HFFc6 (cell line): ENCODE measurements around the gene MVD. TPM values are rescaled to one million over a fixed set of nuclear protein-coding genes. Genes with fewer than 3 reads are reported as not detected.

Source experiments
- DNase-seq: peaks from one replicate; pipeline ENCODE4 v3.0.0-alpha.2; 2018
- H3K27ac Mint-ChIP-seq: 2 replicates; pipeline ENCODE4 v1.8.0; 2020; ENCODE audit warnings: mild to moderate bottlenecking, mixed read lengths
- H3K27me3 Mint-ChIP-seq: 2 replicates; pipeline ENCODE4 v1.8.0; 2021; ENCODE audit warnings: mild to moderate bottlenecking, moderate library complexity, mixed read lengths; ENCODE audit not compliant: insufficient read depth
- H3K36me3 Mint-ChIP-seq: 2 replicates; pipeline ENCODE4 v1.8.0; 2021; ENCODE audit warnings: low read depth, mixed read lengths
- H3K4me1 Mint-ChIP-seq: 2 replicates; pipeline ENCODE4 v1.8.0; 2020; ENCODE audit warnings: low read depth, mixed read lengths
- H3K4me3 Mint-ChIP-seq: 2 replicates; pipeline ENCODE4 v1.8.0; 2020; ENCODE audit warnings: mild to moderate bottlenecking, moderate library complexity, mixed read lengths
- H3K9me3 Mint-ChIP-seq: 2 replicates; pipeline ENCODE4 v1.8.0; 2020; ENCODE audit warnings: mild to moderate bottlenecking, mixed read lengths
- total RNA-seq, 6 experiments: library from RNA; stranded (reverse); fragmentation: NEBNext Ultra II Directional; extraction: Animal tissue kit (Norgen Biotek cat#: 25700); gene quantifications; 2 replicates in 1 of 6; 3 replicates in 5 of 6; pipeline ENCODE4 v1.2.3, GENCODE V29; 2021
- TF ChIP-seq, protein P1 (sequence below): fragments of 200-600 bp; sonication (generic); IDR thresholded peaks from 2 replicates; pipeline ENCODE4 v1.5.0; 2021; ENCODE audit warnings: antibody characterized with exemption, mild to moderate bottlenecking

MVD gene
- total RNA-seq, 6 experiments from 2014 or later, result 21.1 to 28.0 (median 24.0) TPM

DNA sequence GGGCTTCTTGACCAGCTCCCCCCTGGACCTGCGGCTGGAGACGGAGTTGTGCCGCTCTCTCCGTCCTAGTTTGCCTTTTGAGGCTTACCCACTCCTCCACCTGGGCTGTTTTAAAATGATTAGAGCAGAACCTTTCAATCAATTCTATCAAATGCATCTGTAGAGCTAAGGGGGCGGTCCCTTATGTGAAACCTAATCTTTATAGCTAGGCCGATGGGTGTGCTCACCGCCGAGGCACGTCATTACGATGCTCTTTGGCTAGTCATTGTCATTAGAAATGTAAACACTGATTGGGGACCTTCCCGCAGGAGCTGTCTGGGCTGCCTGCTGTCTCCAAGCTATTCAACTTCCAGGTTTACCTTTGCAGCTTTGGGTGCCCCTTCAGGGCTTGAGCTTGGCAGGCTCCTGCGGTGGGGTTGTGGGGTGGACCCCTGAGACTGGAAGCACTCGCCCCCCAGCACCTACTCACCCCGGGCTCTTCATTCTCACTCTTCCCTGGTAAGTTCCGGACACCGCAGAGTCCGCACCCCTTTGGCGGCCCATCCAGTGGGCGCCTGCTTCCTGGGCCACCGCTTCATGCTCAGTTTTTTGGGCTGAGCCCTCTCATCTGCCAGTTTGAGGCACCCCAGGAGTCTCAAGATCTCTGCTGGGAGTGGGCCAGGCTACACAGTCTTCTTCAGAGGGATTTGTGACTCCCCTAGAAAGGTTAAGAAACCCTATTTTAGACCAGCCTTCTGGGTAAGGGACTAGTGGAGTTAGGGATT, 45.4 kb downstream of the MVD start:
- TF ChIP-seq, protein P1, sequence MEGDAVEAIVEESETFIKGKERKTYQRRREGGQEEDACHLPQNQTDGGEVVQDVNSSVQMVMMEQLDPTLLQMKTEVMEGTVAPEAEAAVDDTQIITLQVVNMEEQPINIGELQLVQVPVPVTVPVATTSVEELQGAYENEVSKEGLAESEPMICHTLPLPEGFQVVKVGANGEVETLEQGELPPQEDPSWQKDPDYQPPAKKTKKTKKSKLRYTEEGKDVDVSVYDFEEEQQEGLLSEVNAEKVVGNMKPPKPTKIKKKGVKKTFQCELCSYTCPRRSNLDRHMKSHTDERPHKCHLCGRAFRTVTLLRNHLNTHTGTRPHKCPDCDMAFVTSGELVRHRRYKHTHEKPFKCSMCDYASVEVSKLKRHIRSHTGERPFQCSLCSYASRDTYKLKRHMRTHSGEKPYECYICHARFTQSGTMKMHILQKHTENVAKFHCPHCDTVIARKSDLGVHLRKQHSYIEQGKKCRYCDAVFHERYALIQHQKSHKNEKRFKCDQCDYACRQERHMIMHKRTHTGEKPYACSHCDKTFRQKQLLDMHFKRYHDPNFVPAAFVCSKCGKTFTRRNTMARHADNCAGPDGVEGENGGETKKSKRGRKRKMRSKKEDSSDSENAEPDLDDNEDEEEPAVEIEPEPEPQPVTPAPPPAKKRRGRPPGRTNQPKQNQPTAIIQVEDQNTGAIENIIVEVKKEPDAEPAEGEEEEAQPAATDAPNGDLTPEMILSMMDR, result no peak
- H3K27ac Mint-ChIP-seq, result no peak overlapping the region
- DNase-seq, result no peak
- no peak overlapping the region for H3K4me3 Mint-ChIP-seq
- H3K9me3 Mint-ChIP-seq, result no peaks in the 10 kb centered on the region
- H3K27me3 Mint-ChIP-seq, result peaks cover 2% of the 10 kb centered on the region
- peaks cover 13% of the 10 kb centered on the region for H3K4me1 Mint-ChIP-seq
- peaks cover 16% of the 10 kb centered on the region for H3K36me3 Mint-ChIP-seq

DNA sequence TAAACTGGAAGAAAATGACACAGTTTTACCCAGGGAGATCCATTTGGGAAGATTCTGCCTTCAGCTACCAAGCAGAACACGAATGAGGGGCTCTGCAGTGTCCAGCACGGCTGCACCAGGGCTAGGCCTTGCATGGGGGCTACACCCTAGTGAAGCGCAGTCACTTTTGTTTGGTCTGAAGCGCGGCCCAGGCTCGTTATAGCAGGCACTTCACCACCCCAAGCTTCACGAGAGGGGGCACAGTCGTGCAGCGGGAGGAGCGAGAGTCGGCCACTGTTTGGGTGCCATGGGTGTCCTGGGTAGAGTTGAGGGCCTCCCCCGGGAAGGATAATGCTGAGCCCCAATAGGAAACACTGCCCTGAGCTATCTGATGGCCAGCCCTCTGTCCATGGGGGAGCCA, 46.2 kb downstream of the MVD start:
- H3K9me3 Mint-ChIP-seq, result no peaks in the 10 kb centered on the region
- DNase-seq, result no peak
- H3K27ac Mint-ChIP-seq, result no peak overlapping the region
- no peak overlapping the region for H3K4me3 Mint-ChIP-seq
- peaks cover 13% of the 10 kb centered on the region for H3K36me3 Mint-ChIP-seq
- H3K27me3 Mint-ChIP-seq, result no peaks in the 10 kb centered on the region; the same call in 1 of the 2 replicates
- H3K4me1 Mint-ChIP-seq, result peaks cover 13% of the 10 kb centered on the region
- TF ChIP-seq, protein P1, result no peak

DNA sequence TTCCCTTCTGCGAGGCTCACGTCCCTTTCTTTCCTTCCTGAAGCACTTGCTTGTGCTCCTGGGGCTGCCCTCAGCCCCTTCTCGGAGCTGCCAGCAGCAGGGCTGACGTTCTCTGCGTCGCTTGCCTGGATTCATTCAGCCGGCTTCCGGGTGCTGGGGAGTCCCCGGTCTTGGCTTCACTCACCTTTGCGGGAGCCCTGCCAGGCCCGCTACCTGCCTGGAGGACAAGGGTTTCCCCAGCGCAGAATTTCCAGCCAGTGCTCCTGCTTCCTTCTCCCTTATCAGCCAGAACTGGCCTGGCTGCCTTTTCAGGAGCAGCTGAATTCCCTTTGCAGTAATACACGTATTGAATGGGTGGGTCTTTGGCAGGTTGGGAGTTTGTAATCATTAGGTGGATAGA, 46.6 kb downstream of the MVD start:
- H3K9me3 Mint-ChIP-seq, result no peaks in the 10 kb centered on the region
- no peak overlapping the region for H3K4me3 Mint-ChIP-seq
- peaks cover 13% of the 10 kb centered on the region for H3K36me3 Mint-ChIP-seq
- TF ChIP-seq, protein P1, result no peak
- H3K27me3 Mint-ChIP-seq, result no peaks in the 10 kb centered on the region; the same call in 1 of the 2 replicates
- H3K27ac Mint-ChIP-seq, result no peak overlapping the region
- no peak for DNase-seq
- peaks cover 13% of the 10 kb centered on the region for H3K4me1 Mint-ChIP-seq

DNA sequence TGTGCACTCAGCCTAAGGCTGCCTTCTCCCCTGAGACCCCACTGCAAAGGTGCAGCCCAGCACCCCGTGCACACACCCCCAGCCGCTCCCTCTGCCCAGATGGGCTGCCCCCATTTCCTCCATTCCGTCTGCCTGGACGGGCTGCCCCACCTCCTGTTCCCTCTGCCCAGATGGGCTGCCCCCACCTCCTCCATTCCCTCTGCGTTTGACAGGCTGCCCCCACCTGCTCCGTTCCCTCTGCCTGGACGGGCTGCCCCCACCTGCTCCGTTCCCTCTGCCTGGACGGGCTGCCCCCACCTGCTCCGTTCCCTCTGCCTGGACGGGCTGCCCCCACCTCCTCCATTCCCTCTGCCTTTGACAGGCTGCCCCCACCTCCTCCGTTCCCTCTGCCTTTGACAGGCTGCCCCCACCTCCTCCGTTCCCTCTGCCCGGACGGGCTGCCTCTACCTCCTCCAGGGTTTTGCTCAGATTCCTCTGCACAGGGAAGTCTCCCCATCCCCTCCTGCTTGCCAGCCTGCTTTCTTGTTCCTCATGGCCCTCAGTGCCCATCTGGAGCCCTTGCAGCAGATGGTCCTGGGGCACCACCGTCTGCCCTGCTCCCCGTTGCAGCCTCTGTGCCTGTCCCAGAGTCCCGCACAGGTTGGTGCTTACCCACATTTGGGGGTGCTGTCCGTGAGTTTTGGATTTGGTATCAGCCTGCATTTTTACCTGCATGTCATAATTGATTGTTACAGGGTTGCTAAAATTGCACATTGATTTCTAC, 47.9 kb downstream of the MVD start:
- no peak for DNase-seq
- H3K27me3 Mint-ChIP-seq, result no peaks in the 10 kb centered on the region; the same call in 1 of the 2 replicates
- TF ChIP-seq, protein P1, result no peak
- H3K27ac Mint-ChIP-seq, result no peak overlapping the region
- no peak overlapping the region for H3K4me3 Mint-ChIP-seq
- H3K36me3 Mint-ChIP-seq, result peaks cover 21% of the 10 kb centered on the region
- H3K9me3 Mint-ChIP-seq, result no peaks in the 10 kb centered on the region
- peaks cover 13% of the 10 kb centered on the region for H3K4me1 Mint-ChIP-seq

DNA sequence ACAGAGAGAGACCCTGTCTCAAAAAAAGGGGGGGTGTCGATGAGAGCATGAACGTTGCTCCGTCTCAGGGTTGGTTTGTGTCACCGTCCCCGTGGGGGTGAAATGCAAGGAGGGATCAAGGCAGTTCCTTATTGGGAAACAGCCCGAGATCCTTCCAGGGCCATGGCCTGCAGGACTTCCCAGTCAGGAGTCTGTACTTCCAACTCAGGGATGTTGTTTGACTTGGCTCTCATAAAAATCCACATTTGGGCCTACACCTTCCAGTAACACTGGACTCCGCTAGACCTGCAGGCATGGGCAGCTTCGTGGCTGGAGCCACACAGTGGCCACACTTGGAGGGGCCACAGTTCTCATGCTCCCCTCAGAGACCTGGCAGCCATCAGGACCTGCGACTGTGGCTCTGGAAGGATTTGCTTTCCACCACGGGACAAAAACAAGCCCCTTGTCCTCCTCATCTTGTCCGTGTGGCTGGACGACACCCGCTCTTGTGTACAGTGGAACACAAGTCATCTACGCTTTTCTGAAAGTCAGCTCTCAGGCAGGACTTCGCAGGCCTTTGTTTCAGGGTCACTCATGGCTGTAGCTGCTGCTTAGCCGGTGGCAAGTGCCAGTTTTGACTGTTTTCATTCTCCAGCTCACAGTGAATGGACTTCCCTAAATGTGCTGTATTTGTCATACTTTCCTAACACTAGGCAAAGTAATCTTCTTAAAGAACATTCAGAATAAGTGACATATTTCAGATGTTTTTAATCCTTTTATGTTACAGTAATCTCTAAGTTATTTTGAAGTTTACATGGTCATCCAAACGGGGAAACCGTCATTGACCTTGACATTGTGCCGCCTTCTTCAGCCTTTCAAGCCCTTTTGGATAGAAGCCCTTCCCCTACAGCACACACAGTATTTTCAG, 48.7 kb downstream of the MVD start:
- no peak for DNase-seq
- peaks cover 25% of the 10 kb centered on the region for H3K36me3 Mint-ChIP-seq
- H3K27me3 Mint-ChIP-seq, result no peaks in the 10 kb centered on the region; the same call in 1 of the 2 replicates
- H3K4me1 Mint-ChIP-seq, result peaks cover 13% of the 10 kb centered on the region
- H3K9me3 Mint-ChIP-seq, result no peaks in the 10 kb centered on the region
- peak overlapping the region; percentile 14; the same call in 1 of the 2 replicates for H3K27ac Mint-ChIP-seq
- TF ChIP-seq, protein P1, result no peak
- no peak overlapping the region for H3K4me3 Mint-ChIP-seq
